Glomerular endothelial cell (primary cell): ENCODE results near the gene CD4. TPM values are rescaled to one million over a fixed set of nuclear protein-coding genes. Genes with fewer than 3 reads are reported as not detected.

Experiments
- DNase-seq: peaks from one replicate; pipeline ENCODE4 v3.0.0-alpha.2; 2011; ENCODE audit warnings: low read depth, low spot score; ENCODE audit errors: extremely low read depth
- total RNA-seq: library from RNA; depleted of rRNA; stranded (reverse); fragments of >200 nt; gene quantifications from 2 replicates; pipeline ENCODE4 v1.2.3, GENCODE V29; 2015

The CD4 gene
- total RNA-seq, 1 donor from 2014 or later, result not detected

GRCh38 chr12:6843118-6843902, 54.0 kb downstream of the CD4 start:
- no peak for DNase-seq

DNA sequence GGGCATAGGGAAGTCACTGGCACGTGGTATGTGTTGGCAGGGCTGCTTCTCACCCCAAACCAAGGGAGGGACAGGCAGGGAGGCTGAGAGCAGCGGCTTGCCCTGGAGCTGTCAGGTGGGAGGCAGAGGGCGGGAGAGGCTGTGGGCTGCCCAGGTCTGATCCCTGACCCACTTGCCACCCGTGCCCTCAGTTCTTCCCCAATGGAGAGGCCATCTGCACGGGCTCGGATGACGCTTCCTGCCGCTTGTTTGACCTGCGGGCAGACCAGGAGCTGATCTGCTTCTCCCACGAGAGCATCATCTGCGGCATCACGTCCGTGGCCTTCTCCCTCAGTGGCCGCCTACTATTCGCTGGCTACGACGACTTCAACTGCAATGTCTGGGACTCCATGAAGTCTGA, 56.1 kb downstream of the CD4 start:
- DNase-seq, result no peak

GRCh38 chr12:6846316-6846869, 57.1 kb downstream of the CD4 start:
- DNase-seq, result no peak

- DNase-seq, result no peak
Observed at GRCh38 chr12:6847676-6848075, 58.3 kb downstream of the CD4 start.

GRCh38 chr12:6849427-6849826, 60.1 kb downstream of the CD4 start:
- no peak for DNase-seq

GRCh38 chr12:6849976-6850560, 60.7 kb downstream of the CD4 start:
- DNase-seq, result no peak

DNA sequence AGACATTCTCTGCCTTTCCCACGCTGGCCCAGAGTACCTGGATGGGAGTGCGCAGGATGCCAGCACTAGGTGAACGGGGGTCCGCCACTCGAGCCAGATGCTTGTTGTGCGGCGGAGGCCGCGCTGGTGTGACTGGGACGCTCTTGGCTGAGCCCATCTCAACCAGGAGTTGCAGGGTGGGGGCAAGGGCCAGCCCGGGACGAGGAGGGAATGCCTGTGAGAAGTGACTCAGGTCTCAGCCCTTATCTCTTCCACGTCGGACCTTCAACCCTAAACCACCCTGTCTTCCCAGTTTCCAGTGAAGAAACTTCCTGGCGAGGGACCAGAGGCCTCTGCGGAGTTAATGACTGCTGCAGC, 61.4 kb downstream of the CD4 start:
- no peak for DNase-seq

GRCh38 chr12:6851153-6851920, 62.0 kb downstream of the CD4 start, which contains the start of gene CDCA3:
Gene CDCA3, minus strand, starts transcription at chr12:6851286. Its CDS starts 334 bp downstream, at chr12:6850952.
- peak; percentile 96 for DNase-seq

DNA sequence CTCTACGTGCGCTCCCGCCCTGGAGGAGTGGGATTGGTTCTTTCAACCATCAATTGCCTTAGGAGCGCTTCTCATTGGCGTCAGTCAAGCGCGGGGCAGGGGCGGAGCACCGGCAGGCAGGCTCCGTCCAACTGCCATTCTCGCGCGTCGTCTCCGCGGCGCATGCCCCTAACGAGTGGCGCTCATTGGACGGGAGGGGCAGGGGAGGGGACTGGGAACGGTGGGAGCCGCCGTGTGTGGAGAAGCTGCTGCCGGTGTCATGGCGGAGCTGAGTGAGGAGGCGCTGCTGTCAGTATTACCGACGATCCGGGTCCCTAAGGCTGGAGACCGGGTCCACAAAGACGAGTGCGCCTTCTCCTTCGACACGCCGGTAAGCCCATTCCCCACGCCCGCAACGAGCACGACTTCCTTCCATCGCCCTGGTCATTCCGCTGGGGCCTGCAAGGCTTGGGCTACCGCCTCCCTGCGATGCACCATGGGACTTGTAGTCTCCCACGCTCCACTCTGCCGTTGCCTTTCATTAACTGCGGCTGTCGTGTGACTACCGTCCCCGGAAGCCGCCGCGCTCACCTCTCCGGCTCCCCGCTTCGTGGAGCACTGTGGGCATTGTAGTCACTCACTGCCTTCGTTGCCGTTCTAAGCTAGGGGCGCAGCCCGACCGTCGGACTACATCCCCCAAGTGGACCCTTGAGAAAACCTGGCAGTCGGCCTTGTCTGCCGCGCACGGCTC, 62.8 kb downstream of the CD4 start, which contains the start of gene USP5:
TSS of gene USP5 (plus strand) at position 230 of the 730 bp plus-strand sequence. CDS start at position 260, 30 bp downstream.
- DNase-seq, result peak; percentile 97

- no peak for DNase-seq
Observed at GRCh38 chr12:6852651-6853354, 63.5 kb downstream of the CD4 start.

- DNase-seq, result no peak
Observed at GRCh38 chr12:6853626-6854025, 64.3 kb downstream of the CD4 start.

DNA sequence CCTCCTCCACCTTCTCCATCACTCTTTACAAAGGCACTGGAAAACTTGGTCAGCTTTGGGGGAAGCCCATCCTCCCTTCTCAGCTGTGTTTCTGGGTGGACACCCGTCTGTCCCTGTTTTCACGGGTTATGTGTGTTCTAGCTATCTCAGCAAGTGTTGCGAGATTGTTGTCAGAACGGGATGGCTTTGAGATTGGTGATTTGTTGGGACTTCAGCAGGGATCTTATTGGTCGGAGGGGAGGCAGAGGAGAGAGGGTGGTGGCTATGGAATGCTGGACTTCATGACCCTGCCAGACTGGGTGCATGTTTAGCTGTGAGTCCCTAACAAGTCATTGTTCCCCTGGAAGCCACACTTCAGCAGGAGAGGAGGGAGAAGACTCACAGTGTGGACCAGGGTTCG, 64.7 kb downstream of the CD4 start:
- no peak for DNase-seq

DNA sequence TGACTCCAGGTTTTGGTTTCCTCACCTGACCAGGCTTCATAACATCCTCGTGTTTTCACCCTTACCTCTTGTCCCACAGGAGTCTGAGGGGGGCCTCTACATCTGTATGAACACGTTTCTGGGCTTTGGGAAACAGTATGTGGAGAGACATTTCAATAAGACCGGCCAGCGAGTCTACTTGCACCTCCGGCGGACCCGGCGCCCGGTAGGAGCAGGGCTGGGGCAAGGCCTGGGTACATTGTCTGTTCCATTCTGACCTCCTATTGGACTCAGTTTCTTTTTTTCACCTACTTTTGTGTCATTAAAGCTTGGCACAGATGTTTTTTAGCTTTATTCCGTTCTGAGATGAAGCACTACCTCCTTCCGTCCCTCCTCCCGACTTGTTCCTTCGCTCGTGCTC, 66.0 kb downstream of the CD4 start:
- DNase-seq, result no peak

DNA sequence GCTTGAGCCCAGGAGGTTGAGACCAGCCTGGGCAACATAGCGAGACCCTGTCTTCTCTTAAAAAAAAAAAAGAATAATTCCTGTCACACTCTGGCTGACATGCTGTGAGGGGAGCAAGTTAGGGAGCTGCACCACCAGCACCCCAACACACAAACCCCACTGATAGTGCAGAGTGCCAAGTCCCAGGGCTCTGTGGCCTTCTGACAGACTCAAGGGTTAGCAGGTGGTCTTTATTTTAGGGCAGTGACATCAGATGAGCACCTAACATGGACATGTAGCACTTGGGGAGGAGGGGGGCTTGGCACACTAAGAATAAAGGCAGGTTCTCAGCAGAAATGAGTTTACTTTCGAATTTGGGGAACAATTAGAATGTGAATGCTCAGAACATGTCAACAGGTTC, 69.5 kb downstream of the CD4 start:
- no peak for DNase-seq

GRCh38 chr12:6860116-6860515, 70.8 kb downstream of the CD4 start:
- DNase-seq, result no peak

DNA sequence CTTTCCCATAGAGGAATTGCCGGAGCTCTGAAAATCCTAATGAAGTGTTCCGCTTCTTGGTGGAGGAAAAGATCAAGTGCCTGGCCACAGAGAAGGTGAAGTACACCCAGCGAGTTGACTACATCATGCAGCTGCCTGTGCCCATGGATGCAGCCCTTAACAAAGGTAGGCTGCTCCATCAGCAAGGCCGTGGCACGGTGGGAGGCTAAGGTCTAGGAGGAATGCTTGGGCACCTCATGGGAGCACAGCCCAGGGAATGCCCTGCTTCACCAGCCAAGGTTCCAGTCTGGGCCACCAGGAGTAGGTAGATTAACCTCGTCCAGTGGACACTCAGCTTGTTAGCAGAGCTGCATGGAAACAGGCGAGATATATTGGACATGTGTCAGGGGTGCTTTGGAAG, 71.6 kb downstream of the CD4 start:
- DNase-seq, result no peak

GRCh38 chr12:6861391-6861790, 72.1 kb downstream of the CD4 start:
- DNase-seq, result no peak

GRCh38 chr12:6863033-6863432, 73.7 kb downstream of the CD4 start:
- no peak for DNase-seq

GRCh38 chr12:6863586-6864321, 74.4 kb downstream of the CD4 start:
- no peak for DNase-seq
